SKM-1 (cell line): ENCODE data around the gene CMIP.

Experiments used
- DNase-seq: peaks from one replicate; lab custom pipeline; 2025; ENCODE audit not compliant: unreplicated experiment; lab: John Stamatoyannopoulos, UW

CMIP gene

GRCh38 chr16:81633147-81633619, 188.6 kb downstream of the CMIP start:
- DNase-seq: no peak

GRCh38 chr16:81633680-81634379, 189.2 kb downstream of the CMIP start:
- no peak for DNase-seq

GRCh38 chr16:81634380-81635062, 189.9 kb downstream of the CMIP start:
- no peak for DNase-seq

- no peak for DNase-seq
Measured at GRCh38 chr16:81635063-81635937, 190.7 kb downstream of the CMIP start.

- DNase-seq: no peak
Measured at GRCh38 chr16:81636298-81636993, 191.8 kb downstream of the CMIP start.

GRCh38 chr16:81637336-81638235, 193.0 kb downstream of the CMIP start:
- no peak for DNase-seq

- DNase-seq: no peak
Measured at GRCh38 chr16:81638286-81638945, 193.8 kb downstream of the CMIP start.

- DNase-seq: no peak
Measured at GRCh38 chr16:81639348-81639747, 194.7 kb downstream of the CMIP start.

- no peak for DNase-seq
Measured at GRCh38 chr16:81639931-81640680, 195.5 kb downstream of the CMIP start.

- DNase-seq: no peak
Measured at GRCh38 chr16:81640681-81641070, 196.1 kb downstream of the CMIP start.

GRCh38 chr16:81641395-81642106, 196.9 kb downstream of the CMIP start:
- DNase-seq: no peak

GRCh38 chr16:81642107-81642436, 197.5 kb downstream of the CMIP start:
- DNase-seq: no peak

GRCh38 chr16:81642943-81643342, 198.3 kb downstream of the CMIP start:
- no peak for DNase-seq

- DNase-seq: no peak
Measured at GRCh38 chr16:81645266-81645694, 200.7 kb downstream of the CMIP start.

- DNase-seq: no peak
Measured at GRCh38 chr16:81645925-81646324, 201.3 kb downstream of the CMIP start.

- no peak for DNase-seq
Measured at GRCh38 chr16:81646561-81646960, 202.0 kb downstream of the CMIP start.

- no peak for DNase-seq
Measured at GRCh38 chr16:81647527-81647926, 202.9 kb downstream of the CMIP start.

GRCh38 chr16:81649561-81650184, 205.1 kb downstream of the CMIP start:
- no peak for DNase-seq
